HG02571 (cell line): ENCODE results near the gene ORAI3.

ENCODE experiments used
- ATAC-seq: cut with Tn5 transposase; IDR thresholded peaks from one replicate; pipeline ENCODE4 v1.9.1; 2021; ENCODE audit warnings: mild to moderate bottlenecking, moderate library complexity; ENCODE audit not compliant: unreplicated experiment

Gene ORAI3

GRCh38 chr16:30966033-30966619 is 17.3 kb downstream of the ORAI3 start:
- ATAC-seq, result no peak

DNA sequence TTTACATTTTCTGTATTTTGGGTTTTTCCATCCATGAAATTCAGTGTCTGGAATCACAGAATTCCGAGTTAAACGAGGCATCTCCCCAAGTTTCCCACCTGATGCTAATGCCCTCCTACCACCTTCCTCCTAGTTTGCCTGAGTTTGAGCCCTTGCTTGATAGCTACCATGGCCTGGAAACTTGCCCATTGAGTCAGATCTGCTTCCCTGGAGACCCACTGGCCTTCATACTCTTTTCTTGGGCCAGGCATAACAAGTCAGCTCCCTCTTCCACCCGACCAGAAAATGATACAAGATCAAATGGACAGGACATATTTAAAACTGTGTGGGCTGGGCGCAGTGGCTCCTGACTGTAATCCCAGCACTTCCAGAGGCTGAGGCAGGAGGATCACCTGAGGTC is 18.9 kb downstream of the ORAI3 start:
- no peak for ATAC-seq

GRCh38 chr16:30969246-30969842 is 20.5 kb downstream of the ORAI3 start:
- ATAC-seq, result no peak

DNA sequence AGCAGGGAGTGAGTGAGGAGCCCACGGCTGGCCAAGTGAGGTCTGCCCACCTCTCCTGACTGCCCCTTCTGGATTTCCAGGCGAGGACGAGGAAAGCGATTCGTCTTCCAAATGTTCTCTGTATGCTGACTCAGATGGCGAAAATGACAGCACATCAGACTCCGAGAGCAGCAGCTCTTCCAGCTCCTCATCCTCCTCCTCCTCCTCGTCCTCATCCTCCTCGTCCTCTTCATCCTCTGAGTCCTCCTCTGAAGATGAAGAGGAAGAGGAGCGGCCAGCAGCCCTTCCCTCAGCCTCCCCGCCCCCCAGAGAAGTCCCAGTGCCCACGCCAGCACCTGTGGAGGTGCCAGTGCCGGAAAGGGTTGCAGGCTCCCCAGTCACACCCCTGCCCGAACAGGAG is 22.4 kb downstream of the ORAI3 start:
- ATAC-seq, result no peak

GRCh38 chr16:30972872-30973271 is 24.0 kb downstream of the ORAI3 start:
- ATAC-seq, result no peak

GRCh38 chr16:30974348-30974747 is 25.5 kb downstream of the ORAI3 start:
- ATAC-seq, result no peak

DNA sequence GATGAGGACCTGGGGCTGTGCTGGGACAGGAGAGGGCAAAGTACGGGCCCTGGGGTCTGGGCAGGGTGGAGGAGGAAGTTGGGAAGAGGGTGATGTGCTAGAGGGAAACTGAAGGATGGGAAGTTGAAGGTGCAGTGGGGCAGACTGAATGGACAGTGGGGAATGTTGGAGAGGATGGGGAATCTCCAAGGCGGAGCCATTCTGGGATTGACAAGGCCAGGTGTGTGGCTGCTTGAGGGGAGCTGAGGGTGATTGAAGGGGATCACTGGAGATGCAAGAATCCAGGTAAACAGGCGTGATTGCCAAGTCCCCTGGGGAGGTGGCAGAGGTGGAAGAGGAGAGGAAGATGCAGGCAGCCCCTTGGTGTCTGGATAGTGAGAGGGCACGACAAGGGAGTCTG is 27.6 kb downstream of the ORAI3 start:
- no peak for ATAC-seq

GRCh38 chr16:30977502-30977901 is 28.6 kb downstream of the ORAI3 start:
- ATAC-seq, result no peak

GRCh38 chr16:30979170-30980022 is 30.5 kb downstream of the ORAI3 start:
- ATAC-seq, result no peak

- no peak for ATAC-seq
Observed at GRCh38 chr16:30980023-30980371, 31.1 kb downstream of the ORAI3 start.

GRCh38 chr16:30980434-30980833 is 31.6 kb downstream of the ORAI3 start:
- ATAC-seq, result no peak

GRCh38 chr16:30980959-30981358 is 32.1 kb downstream of the ORAI3 start:
- no peak for ATAC-seq

DNA sequence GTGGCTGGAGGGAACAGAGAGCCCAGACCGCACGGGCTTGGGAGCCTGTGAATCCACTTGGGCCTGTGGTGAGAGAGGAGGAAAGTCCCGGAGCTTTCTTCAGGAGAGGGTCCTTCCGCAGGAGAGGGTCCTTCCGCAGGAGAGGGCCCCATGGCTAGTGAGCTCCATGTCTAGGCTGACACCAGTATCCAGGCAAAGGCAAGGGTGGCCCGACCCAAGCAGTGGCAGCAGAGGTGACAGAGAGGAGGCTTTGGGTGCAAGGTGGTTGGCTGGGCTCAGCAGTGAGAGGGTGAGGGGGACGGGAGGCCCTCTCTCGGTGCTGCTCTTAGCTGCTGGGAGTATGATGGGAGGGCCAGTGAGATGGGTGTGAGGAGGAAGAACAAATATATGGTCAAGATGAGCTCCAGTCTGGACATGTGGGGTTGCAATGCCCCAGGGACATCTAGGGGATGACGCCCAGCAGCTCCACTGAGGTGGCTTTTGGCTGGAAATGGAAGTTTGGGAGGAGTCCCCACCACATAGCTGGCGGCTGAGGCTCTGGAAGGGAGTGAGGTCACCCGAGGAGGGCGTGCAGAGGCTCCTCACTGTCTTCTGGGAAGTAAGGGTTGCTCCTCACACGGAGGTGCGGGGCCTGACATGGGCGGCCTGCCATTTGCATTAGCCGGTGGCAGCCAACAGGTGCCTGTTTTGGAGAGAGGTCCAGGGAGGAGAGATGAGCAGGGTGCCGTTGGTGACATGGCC is 33.9 kb downstream of the ORAI3 start:
- no peak for ATAC-seq

DNA sequence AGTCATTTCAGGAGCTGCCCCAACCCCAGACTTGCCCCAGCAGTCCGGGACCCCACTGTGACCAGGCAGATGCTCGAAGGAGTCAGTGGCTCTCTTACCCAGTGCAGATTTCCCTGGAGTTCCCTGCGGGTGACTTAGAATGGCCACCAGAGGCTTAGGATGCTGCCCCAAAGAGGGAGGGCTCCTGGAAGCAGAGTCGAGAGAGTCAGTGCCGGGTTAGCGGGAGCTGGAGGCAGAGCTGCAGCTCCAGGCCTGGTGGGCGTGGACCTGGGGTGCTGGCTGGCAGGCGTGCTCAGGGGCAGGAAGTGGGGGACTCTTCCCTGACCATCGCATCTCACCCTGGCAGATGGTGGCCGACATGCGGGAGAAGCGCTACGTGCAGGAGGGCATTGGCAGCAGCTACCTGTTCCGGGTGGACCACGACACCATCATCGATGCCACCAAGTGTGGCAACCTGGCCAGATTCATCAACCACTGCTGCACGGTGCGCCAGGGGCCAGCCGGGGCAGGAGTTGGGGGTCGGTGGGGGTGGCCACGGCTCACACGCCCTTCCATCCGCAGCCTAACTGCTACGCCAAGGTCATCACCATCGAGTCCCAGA is 34.5 kb downstream of the ORAI3 start:
- no peak for ATAC-seq

DNA sequence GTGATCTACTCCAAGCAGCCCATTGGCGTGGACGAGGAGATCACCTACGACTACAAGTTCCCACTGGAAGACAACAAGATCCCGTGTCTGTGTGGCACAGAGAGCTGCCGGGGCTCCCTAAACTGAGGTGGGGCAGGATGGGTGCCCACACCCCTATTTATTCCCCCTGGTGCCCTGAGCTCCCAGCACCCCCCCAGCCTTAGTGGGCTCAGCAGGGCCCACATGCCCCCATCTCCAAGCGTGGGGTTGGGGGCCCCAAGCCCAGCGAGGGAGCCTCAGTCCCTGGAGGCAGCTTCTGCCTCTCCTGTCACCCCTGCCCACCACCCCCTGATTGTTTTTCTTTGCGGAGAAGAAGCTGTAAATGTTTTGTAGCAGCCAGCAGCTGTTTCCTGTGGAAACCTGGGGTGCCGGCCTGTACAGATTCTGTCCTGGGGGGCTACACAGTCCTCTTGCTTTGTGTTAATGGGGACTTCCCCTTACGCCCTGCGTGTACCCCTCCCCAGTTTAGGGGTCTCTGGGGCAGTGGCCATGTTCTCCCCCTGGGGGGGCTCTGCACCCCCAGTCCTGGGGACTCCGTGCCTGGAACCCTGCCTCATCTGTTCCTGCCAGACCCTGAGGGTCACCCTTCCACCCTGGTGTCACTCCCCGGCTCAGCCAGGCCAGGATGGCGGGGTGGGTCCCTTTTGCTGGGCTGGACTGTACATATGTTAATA is 35.2 kb downstream of the ORAI3 start:
- ATAC-seq, result no peak

DNA sequence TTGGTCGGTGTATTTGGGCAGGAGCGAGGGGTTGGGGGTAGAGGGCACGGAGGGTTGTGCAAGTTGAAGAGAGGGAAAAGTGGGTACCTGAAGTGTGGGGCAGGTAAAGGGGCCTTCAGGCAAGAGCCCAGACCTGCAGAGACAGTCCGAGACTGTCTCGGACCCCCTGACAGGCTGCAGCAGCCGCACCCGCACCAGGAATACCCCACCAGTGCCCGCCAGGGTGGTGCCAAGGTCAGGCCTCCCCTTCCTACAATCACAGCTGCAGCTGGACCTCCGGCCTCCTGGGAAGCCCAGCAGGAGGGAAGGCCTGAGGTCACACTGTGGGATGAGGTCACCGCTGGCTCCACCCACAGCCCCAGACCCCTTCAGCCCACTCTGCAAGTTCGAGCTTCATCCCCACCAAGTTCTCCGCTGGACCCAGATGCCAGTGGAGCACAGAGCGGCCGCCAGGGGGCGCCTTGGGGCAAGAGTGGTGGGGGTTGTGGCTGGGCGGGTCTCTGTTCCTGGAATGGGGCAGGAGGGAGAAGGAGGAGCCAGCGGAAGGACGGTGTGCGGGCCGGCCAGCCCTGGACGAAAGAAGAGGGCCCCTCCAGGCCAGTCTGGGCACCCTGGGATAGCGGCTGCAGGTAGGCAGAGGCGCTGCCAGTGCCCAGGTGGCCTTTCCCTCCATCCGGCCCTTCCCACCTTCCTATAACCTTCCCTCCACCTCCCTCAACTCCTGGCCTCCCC is 36.0 kb downstream of the ORAI3 start, which contains the start of gene HSD3B7:
TSS of gene HSD3B7 (plus strand) at position 539 of the 732 bp plus-strand sequence. CDS start 452 bp downstream, outside the sequence.
- ATAC-seq, result no peak

GRCh38 chr16:30985401-30986128 is 36.7 kb downstream of the ORAI3 start:
- no peak for ATAC-seq

GRCh38 chr16:30986129-30986991 is 37.5 kb downstream of the ORAI3 start:
- ATAC-seq, result no peak
